GM23338 (cell line): ENCODE data around the gene IL9.
A peak's percentile ranks its signal among the peaks of the same experiment; 100 is the strongest.

Source experiments
- CREB1 ChIP-seq: fragments of 250-450 bp; sonication (Bioruptor Pico); IDR thresholded peaks from 2 replicates; pipeline ENCODE4 v1.5.0; 2020; ENCODE audit warnings: low read depth, mild to moderate bottlenecking, moderate library complexity
- EZH2 ChIP-seq: fragments of 200-600 bp; sonication (generic); IDR thresholded peaks from one replicate; pipeline ENCODE4 v1.8.0; 2017; ENCODE audit warnings: antibody characterized with exemption, mild to moderate bottlenecking, low read depth; ENCODE audit not compliant: unreplicated experiment
- EZH2phosphoT487 ChIP-seq: fragments of 200-600 bp; sonication (generic); IDR thresholded peaks from one replicate; pipeline ENCODE4 v1.8.1; 2018; ENCODE audit warnings: antibody characterized with exemption; ENCODE audit not compliant: unreplicated experiment
- JUNB ChIP-seq: IDR thresholded peaks from one replicate; pipeline ENCODE4 v1.6.1; 2016; ENCODE audit warnings: antibody characterized with exemption; ENCODE audit not compliant: unreplicated experiment
- NANOG ChIP-seq: IDR thresholded peaks from 2 replicates; pipeline ENCODE4 v1.6.1; 2016; ENCODE audit warnings: antibody characterized with exemption, borderline replicate concordance
- POLR2AphosphoS5 ChIP-seq: IDR thresholded peaks from 2 replicates; pipeline ENCODE4 v1.6.1; 2016; ENCODE audit warnings: antibody characterized with exemption, low read depth
- REST ChIP-seq: IDR thresholded peaks from one replicate; pipeline ENCODE4 v1.6.1; 2018; ENCODE audit warnings: antibody characterized with exemption; ENCODE audit not compliant: unreplicated experiment
- STAT1 ChIP-seq: IDR thresholded peaks from one replicate; pipeline ENCODE4 v1.6.1; 2016; ENCODE audit warnings: antibody characterized with exemption; ENCODE audit not compliant: unreplicated experiment
- ZNF331 ChIP-seq: fragments of 250-450 bp; sonication (Bioruptor Pico); IDR thresholded peaks from 2 replicates; pipeline ENCODE4 v1.5.0; 2020; ENCODE audit warnings: low read depth, mild to moderate bottlenecking, moderate library complexity
- TF ChIP-seq, protein P1 (sequence below), 2 experiments: fragments of 200-600 bp in 1 of 2; sonication (generic) in 1 of 2; conservative IDR thresholded peaks; 2 replicates each; pipeline versions ENCODE4 v1.5.1 to v1.6.1; 2016 to 2017; ENCODE audit warnings: antibody characterized with exemption in 2 of 2, low read depth in 2 of 2, mild to moderate bottlenecking in 2 of 2, moderate library complexity in 1 of 2
- TF ChIP-seq, protein P2 (sequence below): IDR thresholded peaks from 2 replicates; pipeline ENCODE4 v1.6.1; 2016; ENCODE audit warnings: antibody characterized with exemption

DNA sequence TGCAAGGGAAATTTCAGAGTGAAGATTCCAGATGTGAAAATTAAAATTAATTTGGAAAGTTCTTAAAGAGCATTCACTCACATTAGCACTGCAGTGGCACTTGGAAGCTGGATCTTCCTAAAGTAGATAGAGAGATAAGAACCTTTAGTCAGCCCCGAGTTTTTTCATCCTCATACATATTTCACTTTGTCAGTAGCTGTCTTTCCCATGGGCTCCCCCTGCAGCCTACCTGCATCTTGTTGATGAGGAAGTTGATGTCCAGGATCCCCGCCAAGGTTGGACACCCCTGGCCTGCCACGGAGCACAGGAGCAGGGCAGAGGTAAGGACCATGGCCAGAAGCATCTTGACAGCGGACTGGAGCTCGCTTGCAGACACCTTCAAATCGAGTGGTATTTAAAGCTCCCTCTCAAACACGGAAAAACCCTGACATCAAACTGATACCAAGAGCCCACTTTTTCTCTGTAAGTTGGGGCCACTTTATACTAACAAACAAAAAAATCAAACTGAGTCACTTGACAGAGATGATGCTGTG lies at the start of gene IL9:
- TF ChIP-seq, protein P1, sequence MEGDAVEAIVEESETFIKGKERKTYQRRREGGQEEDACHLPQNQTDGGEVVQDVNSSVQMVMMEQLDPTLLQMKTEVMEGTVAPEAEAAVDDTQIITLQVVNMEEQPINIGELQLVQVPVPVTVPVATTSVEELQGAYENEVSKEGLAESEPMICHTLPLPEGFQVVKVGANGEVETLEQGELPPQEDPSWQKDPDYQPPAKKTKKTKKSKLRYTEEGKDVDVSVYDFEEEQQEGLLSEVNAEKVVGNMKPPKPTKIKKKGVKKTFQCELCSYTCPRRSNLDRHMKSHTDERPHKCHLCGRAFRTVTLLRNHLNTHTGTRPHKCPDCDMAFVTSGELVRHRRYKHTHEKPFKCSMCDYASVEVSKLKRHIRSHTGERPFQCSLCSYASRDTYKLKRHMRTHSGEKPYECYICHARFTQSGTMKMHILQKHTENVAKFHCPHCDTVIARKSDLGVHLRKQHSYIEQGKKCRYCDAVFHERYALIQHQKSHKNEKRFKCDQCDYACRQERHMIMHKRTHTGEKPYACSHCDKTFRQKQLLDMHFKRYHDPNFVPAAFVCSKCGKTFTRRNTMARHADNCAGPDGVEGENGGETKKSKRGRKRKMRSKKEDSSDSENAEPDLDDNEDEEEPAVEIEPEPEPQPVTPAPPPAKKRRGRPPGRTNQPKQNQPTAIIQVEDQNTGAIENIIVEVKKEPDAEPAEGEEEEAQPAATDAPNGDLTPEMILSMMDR (conservative IDR thresholded peaks at IDR 0.05; ENCODE audit: low read depth in 2 of 2), result 0 out of 4 replicates have a peak, but pooled peaks of 1 of the 2 experiments have one; percentile 0
- TF ChIP-seq EZH2phosphoT487 (no peak), JUNB (no peak), CREB1 (CRISPR knock-in tag) (no peak), EZH2 (no peak), ZNF331 (CRISPR knock-in tag) (no peak), POLR2AphosphoS5 (no peak), REST (no peak), STAT1 (no peak), NANOG (no peak)
- TF ChIP-seq, protein P2, sequence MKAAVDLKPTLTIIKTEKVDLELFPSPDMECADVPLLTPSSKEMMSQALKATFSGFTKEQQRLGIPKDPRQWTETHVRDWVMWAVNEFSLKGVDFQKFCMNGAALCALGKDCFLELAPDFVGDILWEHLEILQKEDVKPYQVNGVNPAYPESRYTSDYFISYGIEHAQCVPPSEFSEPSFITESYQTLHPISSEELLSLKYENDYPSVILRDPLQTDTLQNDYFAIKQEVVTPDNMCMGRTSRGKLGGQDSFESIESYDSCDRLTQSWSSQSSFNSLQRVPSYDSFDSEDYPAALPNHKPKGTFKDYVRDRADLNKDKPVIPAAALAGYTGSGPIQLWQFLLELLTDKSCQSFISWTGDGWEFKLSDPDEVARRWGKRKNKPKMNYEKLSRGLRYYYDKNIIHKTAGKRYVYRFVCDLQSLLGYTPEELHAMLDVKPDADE, result no peak
